HCT116 (cell line): ENCODE data around the gene LCLAT1. TPM values are rescaled to one million over a fixed set of nuclear protein-coding genes. Genes with fewer than 3 reads are reported as not detected.

Source experiments
- ATAC-seq: fragments of 200-7000 bp; cut with Tn5 transposase; 2 replicates; pipeline ENCODE4 v1.9.1; 2020; ENCODE audit warnings: mild to moderate bottlenecking, moderate library complexity
- BruUV-seq: library from RNA; stranded (reverse); fragments of 400-500 nt; replicated peaks from 2 replicates; lab custom pipeline; 2021; lab: Mats Ljungman, UMichigan
- CTCF ChIA-PET: fragments of 300-600 bp; sonication (Branson Sonifier 250); formaldehyde crosslinking; loops from one replicate; lab custom pipeline; 2021; ENCODE audit warnings: antibody characterized with exemption; lab: Charles Lee
- POLR2A ChIA-PET: fragments of 300-600, 350-600 bp; sonication (Branson Sonifier 250); formaldehyde crosslinking; loops from one replicate; lab custom pipeline; 2021; ENCODE audit warnings: antibody characterized with exemption; lab: Charles Lee
- RAD21 ChIA-PET, 2 experiments: fragments of 300-600 bp; sonication (Branson Sonifier 250); formaldehyde crosslinking; loops; one replicate each; lab custom pipeline; 2023; ENCODE audit warnings: low total read pairs in 2 of 2; ENCODE audit not compliant: uncharacterized antibody in 2 of 2, unreplicated experiment in 2 of 2, low non-redundant PET in 1 of 2; lab: Charles Lee
- DNase-seq: peaks from one replicate; pipeline ENCODE4 v3.0.0-alpha.2; 2010; ENCODE audit warnings: low read depth, low spot score
- H2AFZ ChIP-seq: fragments of 200-600 bp; shearing (Covaris generic), sonication (generic); 2 replicates; pipeline ENCODE4 v1.6.1; 2017; ENCODE audit warnings: low read depth, mixed run types, mixed read lengths, antibody characterized with exemption, low read length; ENCODE audit not compliant: poor library complexity, severe bottlenecking
- H3K27ac ChIP-seq: 2 replicates; pipeline ENCODE4 v1.5.1; 2012; ENCODE audit warnings: low read depth, low read length
- H3K27me3 ChIP-seq: fragments of 200-600 bp; sonication (generic); 2 replicates; pipeline ENCODE4 v1.6.1; 2016; ENCODE audit warnings: mixed run types, low read length, mixed read lengths; ENCODE audit not compliant: insufficient read depth
- H3K36me3 ChIP-seq, 2 experiments: fragments of 200-500 bp in 1 of 2; fragments of 200-600 bp in 1 of 2; sonication (Bioruptor generic) in 1 of 2; sonication (generic) in 1 of 2; 2 replicates each; pipeline versions ENCODE4 v1.5.1 to v1.6.1; 2014 to 2016; ENCODE audit warnings: low read length in 2 of 2, inconsistent platforms in 1 of 2, mixed read lengths in 1 of 2, mixed run types in 1 of 2; ENCODE audit not compliant: insufficient read depth in 2 of 2, control insufficient read depth in 1 of 2
- H3K4me1 ChIP-seq, 2 experiments: fragments of 200-600 bp in 1 of 2; sonication (generic) in 1 of 2; 2 replicates each; pipeline versions ENCODE4 v1.5.1 to v1.6.1; 2012 to 2017; ENCODE audit warnings: low read length in 2 of 2, inconsistent platforms in 1 of 2, mild to moderate bottlenecking in 1 of 2, mixed read lengths in 1 of 2, mixed run types in 1 of 2, moderate library complexity in 1 of 2; ENCODE audit not compliant: insufficient read depth in 2 of 2, control insufficient read depth in 1 of 2
- H3K4me2 ChIP-seq: fragments of 200-600 bp; sonication (generic); 2 replicates; pipeline ENCODE4 v1.6.1; 2017; ENCODE audit warnings: mixed run types, low read length, mixed read lengths
- H3K4me3 ChIP-seq, 2 experiments: fragments of 200-600 bp in 1 of 2; sonication (generic) in 1 of 2; replicated peaks in 1 of 2; 2 replicates each; pipeline ENCODE4 v1.5.1; 2011 to 2016; ENCODE audit warnings: low read length in 2 of 2, control low read depth in 1 of 2, low read depth in 1 of 2, mild to moderate bottlenecking in 1 of 2, mixed read lengths in 1 of 2, mixed run types in 1 of 2
- H3K79me2 ChIP-seq: fragments of 200-600 bp; sonication (generic); 2 replicates; pipeline ENCODE4 v1.6.1; 2017; ENCODE audit warnings: mild to moderate bottlenecking, mixed run types, low read length, moderate library complexity, mixed read lengths; ENCODE audit not compliant: insufficient read depth
- H3K9ac ChIP-seq: fragments of 200-600 bp; sonication (generic); 2 replicates; pipeline ENCODE4 v1.6.1; 2016; ENCODE audit warnings: low read length, mixed read lengths
- H3K9me2 ChIP-seq: fragments of 200-600 bp; sonication (generic), shearing (Covaris generic); 2 replicates; pipeline ENCODE4 v1.6.1; 2017; ENCODE audit warnings: mixed run types, mild to moderate bottlenecking, moderate library complexity; ENCODE audit not compliant: insufficient read depth
- H3K9me3 ChIP-seq, 2 experiments: fragments of 200-500 bp in 1 of 2; fragments of 200-600 bp in 1 of 2; sonication (Bioruptor generic) in 1 of 2; sonication (generic) in 1 of 2; 2 replicates each; pipeline ENCODE4 v1.6.1; 2014 to 2017; ENCODE audit warnings: low read length in 2 of 2, mixed read lengths in 2 of 2, inconsistent platforms in 1 of 2, low read depth in 1 of 2, mild to moderate bottlenecking in 1 of 2, mixed run types in 1 of 2, moderate library complexity in 1 of 2; ENCODE audit not compliant: control insufficient read depth in 1 of 2, insufficient read depth in 1 of 2
- H4K20me1 ChIP-seq: fragments of 200-600 bp; sonication (generic), shearing (Covaris generic); 2 replicates; pipeline ENCODE4 v1.6.1; 2017; ENCODE audit warnings: mixed run types, mild to moderate bottlenecking, moderate library complexity; ENCODE audit not compliant: insufficient read depth
- CBX3 ChIP-seq: IDR thresholded peaks from 2 replicates; pipeline ENCODE4 v1.6.1; 2012; ENCODE audit warnings: low read depth
- CEBPB ChIP-seq: IDR thresholded peaks from 2 replicates; pipeline ENCODE4 v1.6.1; 2012; ENCODE audit warnings: low read depth
- EGR1 ChIP-seq: IDR thresholded peaks from 2 replicates; pipeline ENCODE4 v1.6.1; 2012; ENCODE audit warnings: low read depth
- ELF1 ChIP-seq: IDR thresholded peaks from 2 replicates; pipeline ENCODE4 v1.6.1; 2012; ENCODE audit warnings: low read depth, borderline replicate concordance
- EZH2 ChIP-seq: fragments of 200-600 bp; sonication (generic); IDR thresholded peaks from 2 replicates; pipeline ENCODE4 v1.6.1; 2017; ENCODE audit warnings: antibody characterized with exemption, mixed run types
- EZH2phosphoT487 ChIP-seq: fragments of 200-600 bp; IDR thresholded peaks from 2 replicates; pipeline ENCODE4 v1.6.1; 2018; ENCODE audit warnings: antibody characterized with exemption, borderline replicate concordance
- FOSL1 ChIP-seq: IDR thresholded peaks from 2 replicates; pipeline ENCODE4 v1.6.1; 2012; ENCODE audit warnings: low read depth
- JUND ChIP-seq: IDR thresholded peaks from 2 replicates; pipeline ENCODE4 v1.6.1; 2012
- POLR2A ChIP-seq: IDR thresholded peaks from 2 replicates; pipeline ENCODE4 v1.7.0; 2011; ENCODE audit warnings: borderline replicate concordance; ENCODE audit not compliant: insufficient read depth, insufficient read length; ENCODE audit errors: extremely low read depth
- POLR2AphosphoS5 ChIP-seq: IDR thresholded peaks from 2 replicates; pipeline ENCODE4 v1.6.1; 2011; ENCODE audit warnings: mild to moderate bottlenecking, low read depth, low read length, moderate library complexity
- RAD21 ChIP-seq: IDR thresholded peaks from 2 replicates; pipeline ENCODE4 v1.6.1; 2012; ENCODE audit warnings: low read depth, mild to moderate bottlenecking
- SRF ChIP-seq: IDR thresholded peaks from 2 replicates; pipeline ENCODE4 v1.6.1; 2012; ENCODE audit warnings: low read depth
- TCF7L2 ChIP-seq: IDR thresholded peaks from 2 replicates; pipeline ENCODE4 v1.7.0; 2011; ENCODE audit warnings: borderline replicate concordance, inconsistent platforms; ENCODE audit not compliant: insufficient read depth, insufficient read length; ENCODE audit errors: extremely low read depth
- YY1 ChIP-seq: IDR thresholded peaks from 2 replicates; pipeline ENCODE4 v1.6.1; 2011; ENCODE audit warnings: low read length, low read depth, moderate library complexity, mild to moderate bottlenecking; ENCODE audit not compliant: insufficient replicate concordance; ENCODE audit errors: extremely low read depth
- ZFX ChIP-seq: fragments of 450-650 bp; IDR thresholded peaks from 2 replicates; pipeline ENCODE4 v1.6.1; 2017
- intact Hi-C: fragments of 100-400 bp; cut with micrococcal nuclease; formaldehyde crosslinking; loops from 2 replicates; pipeline ENCODE4 v1.10.0; 2022
- total RNA-seq: library from RNA; stranded (reverse); gene quantifications from one replicate; pipeline ENCODE4 v1.2.1, GENCODE V29; 2021; ENCODE audit not compliant: unreplicated experiment
- TF ChIP-seq, protein P1 (sequence below): IDR thresholded peaks from 2 replicates; pipeline ENCODE4 v1.6.1; 2012; ENCODE audit warnings: low read depth
- TF ChIP-seq, protein P2 (sequence below): IDR thresholded peaks from 2 replicates; pipeline ENCODE4 v1.6.1; 2012
- TF ChIP-seq, protein P3 (sequence below): IDR thresholded peaks from 2 replicates; pipeline ENCODE4 v1.6.1; 2012

Gene LCLAT1
- total RNA-seq, 1 experiment from 2014 or later: 36.2 TPM

DNA sequence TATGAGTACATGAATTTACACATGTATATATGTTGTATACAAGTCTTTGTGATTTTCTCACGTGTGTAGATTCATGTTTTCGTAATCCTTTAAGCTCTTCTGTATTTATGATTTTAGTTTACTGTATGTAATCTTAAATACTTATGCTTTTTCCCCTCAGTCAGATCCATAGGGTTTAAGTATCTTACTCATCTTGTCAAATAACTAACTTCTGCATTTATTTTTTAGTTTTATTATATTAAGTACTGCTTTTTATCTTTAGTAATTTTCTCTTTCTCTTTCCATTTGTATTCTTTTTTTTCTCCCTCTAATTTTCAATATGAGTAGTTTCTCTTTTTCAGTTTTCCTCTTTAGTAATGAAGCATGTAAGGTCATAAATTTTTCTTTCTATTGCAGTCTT, 179.4 kb downstream of the LCLAT1 start:
- Histone ChIP-seq H2AFZ (no peak overlapping the region), H3K27ac (no peak overlapping the region), H3K9ac (no peak overlapping the region), H3K9me3 (no peaks in the 10 kb centered on the region), H3K4me3 (no peak overlapping the region), H4K20me1 (no peaks in the 10 kb centered on the region), H3K9me2 (no peaks in the 10 kb centered on the region), H3K4me1 (no peaks in the 10 kb centered on the region), H3K27me3 (no peaks in the 10 kb centered on the region), H3K4me2 (no peak overlapping the region), H3K79me2 (no peaks in the 10 kb centered on the region), H3K36me3 (no peaks in the 10 kb centered on the region)
- intact Hi-C loops: no loop called here
- no peak for DNase-seq
- CTCF ChIA-PET: no interaction called here
- POLR2A ChIA-PET: no interaction called here
- TF ChIP-seq POLR2AphosphoS5 (no peak), FOSL1 (no peak), JUND (no peak), CBX3 (no peak), TCF7L2 (no peak), CEBPB (no peak), EGR1 (no peak), SRF (no peak), EZH2 (no peak)
- BruUV-seq: no TSS peak
- ATAC-seq: no peak
- RAD21 ChIA-PET: no interaction called here

DNA sequence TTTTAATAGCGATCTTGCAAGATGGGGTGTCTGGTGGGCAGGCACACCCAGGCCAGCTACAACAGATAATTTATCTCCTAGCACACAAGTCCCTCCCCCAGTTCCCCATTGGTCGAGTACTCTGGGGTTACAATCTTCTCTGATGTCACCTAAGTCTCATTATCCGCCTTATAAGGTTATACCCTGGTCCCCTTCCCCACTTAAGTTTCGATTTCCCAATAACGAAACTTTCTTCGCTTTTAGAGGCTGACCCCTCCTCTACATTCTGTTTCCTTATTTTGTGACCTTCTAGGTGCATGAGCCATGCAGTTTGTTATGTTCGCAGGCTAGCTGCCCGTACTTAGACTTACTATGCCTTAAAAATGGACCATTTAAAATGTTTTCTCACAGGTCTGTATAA, 180.1 kb downstream of the LCLAT1 start:
- no peak for ATAC-seq
- Histone ChIP-seq H3K4me3 (no peak overlapping the region), H3K36me3 (no peaks in the 10 kb centered on the region), H3K27ac (no peak overlapping the region), H3K9me3 (no peaks in the 10 kb centered on the region), H4K20me1 (no peaks in the 10 kb centered on the region), H3K27me3 (no peaks in the 10 kb centered on the region), H3K4me1 (no peaks in the 10 kb centered on the region), H3K4me2 (no peak overlapping the region), H2AFZ (no peak overlapping the region), H3K9ac (no peak overlapping the region), H3K79me2 (no peaks in the 10 kb centered on the region), H3K9me2 (no peaks in the 10 kb centered on the region)
- ChIA-PET POLR2A (no interaction called here), RAD21 (no interaction called here), CTCF (no interaction called here)
- TF ChIP-seq RAD21 (no peak), ELF1 (no peak), ZFX (no peak), SRF (no peak), EZH2 (no peak), POLR2A (no peak), CBX3 (no peak), FOSL1 (no peak), EZH2phosphoT487 (no peak), YY1 (no peak), CEBPB (no peak)
- TF ChIP-seq, protein P1, sequence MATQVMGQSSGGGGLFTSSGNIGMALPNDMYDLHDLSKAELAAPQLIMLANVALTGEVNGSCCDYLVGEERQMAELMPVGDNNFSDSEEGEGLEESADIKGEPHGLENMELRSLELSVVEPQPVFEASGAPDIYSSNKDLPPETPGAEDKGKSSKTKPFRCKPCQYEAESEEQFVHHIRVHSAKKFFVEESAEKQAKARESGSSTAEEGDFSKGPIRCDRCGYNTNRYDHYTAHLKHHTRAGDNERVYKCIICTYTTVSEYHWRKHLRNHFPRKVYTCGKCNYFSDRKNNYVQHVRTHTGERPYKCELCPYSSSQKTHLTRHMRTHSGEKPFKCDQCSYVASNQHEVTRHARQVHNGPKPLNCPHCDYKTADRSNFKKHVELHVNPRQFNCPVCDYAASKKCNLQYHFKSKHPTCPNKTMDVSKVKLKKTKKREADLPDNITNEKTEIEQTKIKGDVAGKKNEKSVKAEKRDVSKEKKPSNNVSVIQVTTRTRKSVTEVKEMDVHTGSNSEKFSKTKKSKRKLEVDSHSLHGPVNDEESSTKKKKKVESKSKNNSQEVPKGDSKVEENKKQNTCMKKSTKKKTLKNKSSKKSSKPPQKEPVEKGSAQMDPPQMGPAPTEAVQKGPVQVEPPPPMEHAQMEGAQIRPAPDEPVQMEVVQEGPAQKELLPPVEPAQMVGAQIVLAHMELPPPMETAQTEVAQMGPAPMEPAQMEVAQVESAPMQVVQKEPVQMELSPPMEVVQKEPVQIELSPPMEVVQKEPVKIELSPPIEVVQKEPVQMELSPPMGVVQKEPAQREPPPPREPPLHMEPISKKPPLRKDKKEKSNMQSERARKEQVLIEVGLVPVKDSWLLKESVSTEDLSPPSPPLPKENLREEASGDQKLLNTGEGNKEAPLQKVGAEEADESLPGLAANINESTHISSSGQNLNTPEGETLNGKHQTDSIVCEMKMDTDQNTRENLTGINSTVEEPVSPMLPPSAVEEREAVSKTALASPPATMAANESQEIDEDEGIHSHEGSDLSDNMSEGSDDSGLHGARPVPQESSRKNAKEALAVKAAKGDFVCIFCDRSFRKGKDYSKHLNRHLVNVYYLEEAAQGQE: no peak
- TF ChIP-seq, protein P2, sequence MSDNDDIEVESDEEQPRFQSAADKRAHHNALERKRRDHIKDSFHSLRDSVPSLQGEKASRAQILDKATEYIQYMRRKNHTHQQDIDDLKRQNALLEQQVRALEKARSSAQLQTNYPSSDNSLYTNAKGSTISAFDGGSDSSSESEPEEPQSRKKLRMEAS: no peak
- TF ChIP-seq, protein P3, sequence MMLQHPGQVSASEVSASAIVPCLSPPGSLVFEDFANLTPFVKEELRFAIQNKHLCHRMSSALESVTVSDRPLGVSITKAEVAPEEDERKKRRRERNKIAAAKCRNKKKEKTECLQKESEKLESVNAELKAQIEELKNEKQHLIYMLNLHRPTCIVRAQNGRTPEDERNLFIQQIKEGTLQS: no peak
- BruUV-seq: no TSS peak
- DNase-seq: no peak
- intact Hi-C loops: no loop called here
